ENCODE results near the gene NOL8.

The NOL8 gene

GRCh38 chr9:92325269-92325990 lies at the start of gene NOL8, which contains the start of gene CENPP:
TSS of gene NOL8 (minus strand) at chr9:92325350. CDS start at chr9:92324161, 1,189 bp downstream.
TSS of gene CENPP (plus strand) at chr9:92325953.
- peak; percentile 69 to 73 for DNase-seq (ENCODE audit: low read depth in 2 of 2)

GRCh38 chr9:92373167-92373566 lies 48.0 kb upstream of the NOL8 start:
- DNase-seq (ENCODE audit: low read depth in 2 of 2) = no peak

GRCh38 chr9:92369075-92369474 lies 43.9 kb upstream of the NOL8 start:
- no peak for DNase-seq (ENCODE audit: low read depth in 2 of 2)

- no peak for DNase-seq (ENCODE audit: low read depth in 2 of 2)
These were observed 34.9 kb upstream of the NOL8 start for GRCh38 chr9:92360083-92360482.

GRCh38 chr9:92359394-92359995 lies 34.3 kb upstream of the NOL8 start:
- DNase-seq (ENCODE audit: low read depth in 2 of 2) = no peak

- DNase-seq (ENCODE audit: low read depth in 2 of 2) = no peak
These were observed 27.9 kb upstream of the NOL8 start for GRCh38 chr9:92353051-92353450.

GRCh38 chr9:92350740-92351133 lies 25.6 kb upstream of the NOL8 start:
- DNase-seq (ENCODE audit: low read depth in 2 of 2) = no peak

- no peak for DNase-seq (ENCODE audit: low read depth in 2 of 2)
These were observed 24.9 kb upstream of the NOL8 start for GRCh38 chr9:92349771-92350739.

- no peak for DNase-seq (ENCODE audit: low read depth in 2 of 2)
These were observed 20.4 kb upstream of the NOL8 start for GRCh38 chr9:92345582-92345981.

GRCh38 chr9:92342825-92343488 lies 17.8 kb upstream of the NOL8 start:
- no peak for DNase-seq (ENCODE audit: low read depth in 2 of 2)

- no peak for DNase-seq (ENCODE audit: low read depth in 2 of 2)
These were observed 16.4 kb upstream of the NOL8 start for GRCh38 chr9:92341578-92341977.

- DNase-seq (ENCODE audit: low read depth in 2 of 2) = no peak
These were observed 8.1 kb upstream of the NOL8 start for GRCh38 chr9:92333282-92333634.

- no peak for DNase-seq (ENCODE audit: low read depth in 2 of 2)
These were observed 7.6 kb upstream of the NOL8 start for GRCh38 chr9:92332577-92333281.

GRCh38 chr9:92328225-92328624 lies 3.1 kb upstream of the NOL8 start:
- DNase-seq (ENCODE audit: low read depth in 2 of 2) = no peak

GRCh38 chr9:92327283-92327850 lies 2.2 kb upstream of the NOL8 start:
- no peak for DNase-seq (ENCODE audit: low read depth in 2 of 2)

- no peak for DNase-seq (ENCODE audit: low read depth in 2 of 2)
These were observed 896 bp upstream of the NOL8 start for GRCh38 chr9:92325991-92326500.

- DNase-seq (ENCODE audit: low read depth in 2 of 2) = no peak
These were observed 271 bp downstream of the NOL8 start for GRCh38 chr9:92324889-92325268.

- no peak for DNase-seq (ENCODE audit: low read depth in 2 of 2)
These were observed 719 bp downstream of the NOL8 start for GRCh38 chr9:92324431-92324830.

- DNase-seq (ENCODE audit: low read depth in 2 of 2) = no peak
These were observed 9.7 kb downstream of the NOL8 start for GRCh38 chr9:92315456-92315855.

GRCh38 chr9:92313624-92314012 lies 11.5 kb downstream of the NOL8 start:
- DNase-seq (ENCODE audit: low read depth in 2 of 2) = no peak

Measured in stimulated activated CD4-positive, alpha-beta T cell treated with anti-CD3 and anti-CD28 coated beads, Interleukin-12 subunit alpha, Interleukin-12 subunit beta, amount 100 ng/mL, for 24 hours (primary cell).